Mammary epithelial cell (primary cell): ENCODE data around the gene PLA2G6.

Experiments
- CTCF ChIP-seq, 2 donors: IDR thresholded peaks in 1 of 2; conservative IDR thresholded peaks in 1 of 2; 2 replicates each; pipeline ENCODE4 v1.5.1; 2011 to 2012; ENCODE audit warnings: inconsistent platforms in 2 of 2, low read length in 2 of 2, mild to moderate bottlenecking in 2 of 2, control low read depth in 1 of 2, low read depth in 1 of 2; ENCODE audit not compliant: insufficient read depth in 1 of 2; ENCODE audit errors: extremely low read depth in 1 of 2
- EZH2 ChIP-seq: IDR thresholded peaks from 2 replicates; pipeline ENCODE4 v1.6.1; 2012; ENCODE audit warnings: low read length, inconsistent platforms, borderline replicate concordance

- TF ChIP-seq CTCF (conservative IDR thresholded peaks at IDR 0.05 in 1 of 2, IDR thresholded peaks at IDR 0.05 in 1 of 2; ENCODE audit: extremely low read depth in 1 of 2, insufficient read depth in 1 of 2, low read depth in 1 of 2, low read length in 2 of 2) = no peak
- no peak for TF ChIP-seq EZH2
These were observed 105.7 kb downstream of the PLA2G6 start for GRCh38 chr22:38075961-38076360.
